Spleen (tissue), 11 donors: ENCODE data around the gene GRIK2. TPM values are rescaled to one million over a fixed set of nuclear protein-coding genes. Genes with fewer than 3 reads are reported as not detected.

Experiments used
- DNase-seq: peaks from one replicate; pipeline ENCODE4 v3.0.0-alpha.2; 2020
- H3K27ac ChIP-seq, 8 donors: fragments of 200-600 bp; sonication (generic) in 7 of 8; 1 replicate in 4 of 8; 2 replicates in 4 of 8; pipeline versions ENCODE4 v1.5.0 to v1.8.0; 2016 to 2021; ENCODE audit warnings: inconsistent platforms in 4 of 8, mild to moderate bottlenecking in 4 of 8, moderate library complexity in 1 of 8
- H3K27me3 ChIP-seq, 7 donors: fragments of 200-600 bp; sonication (generic) in 6 of 7; replicated peaks in 1 of 7; 1 replicate in 4 of 7; 2 replicates in 3 of 7; pipeline versions ENCODE4 v1.5.0 to v1.8.0; 2016 to 2021; ENCODE audit warnings: inconsistent platforms in 3 of 7, mild to moderate bottlenecking in 1 of 7
- H3K36me3 ChIP-seq, 6 donors: fragments of 200-600 bp; sonication (generic) in 5 of 6; 1 replicate in 4 of 6; 2 replicates in 2 of 6; pipeline versions ENCODE4 v1.5.0 to v1.8.0; 2016 to 2021; ENCODE audit warnings: inconsistent platforms in 2 of 6
- H3K4me1 ChIP-seq, 6 donors: fragments of 200-600 bp; sonication (generic) in 5 of 6; 1 replicate in 3 of 6; 2 replicates in 3 of 6; pipeline versions ENCODE4 v1.5.0 to v1.8.0; 2016 to 2021; ENCODE audit warnings: inconsistent platforms in 3 of 6
- H3K4me3 ChIP-seq, 8 donors: fragments of 200-600 bp; sonication (generic) in 7 of 8; 1 replicate in 4 of 8; 2 replicates in 4 of 8; pipeline versions ENCODE4 v1.5.0 to v1.8.0; 2016 to 2021; ENCODE audit warnings: inconsistent platforms in 4 of 8, mild to moderate bottlenecking in 4 of 8, moderate library complexity in 2 of 8
- H3K9me3 ChIP-seq, 8 donors: fragments of 200-600 bp; sonication (generic) in 7 of 8; 1 replicate in 4 of 8; 2 replicates in 4 of 8; pipeline versions ENCODE4 v1.5.0 to v1.8.0; 2016 to 2021; ENCODE audit warnings: inconsistent platforms in 4 of 8
- POLR2A ChIP-seq, 3 donors: fragments of 450-650 bp; IDR thresholded peaks; one replicate each; pipeline ENCODE4 v1.5.1; 2017; ENCODE audit warnings: antibody characterized with exemption in 3 of 3, mild to moderate bottlenecking in 1 of 3
- POLR2AphosphoS5 ChIP-seq, 3 donors: sonication (generic); formaldehyde crosslinking; IDR thresholded peaks; one replicate each; pipeline ENCODE4 v1.5.1; 2017; ENCODE audit warnings: antibody characterized with exemption in 3 of 3
- WGBS, 5 donors: extraction: QIAGEN DNeasy Blood & Tissue Kit in 3 of 5; methylation state at CpG; one replicate each; pipeline versions ENCODE4 v1.1.5 to v1.1.7; 2013 to 2018; 5-methylcytosine and 5-hydroxymethylcytosine counted together
- intact Hi-C: fragments of 100-400 bp; cut with DNase I; formaldehyde crosslinking; loops from one replicate; pipeline ENCODE4 v1.15.0; 2023; ENCODE audit warnings: low total_unique reads
- polyA plus RNA-seq, 3 donors: library from polyadenylated mRNA; stranded (reverse); fragments of 200-250 nt; gene quantifications; one replicate each; pipeline ENCODE4 v1.2.1, GENCODE V29; 2013
- total RNA-seq, 7 donors: library from RNA; depleted of rRNA in 3 of 7; stranded (reverse); fragments of >200 nt in 3 of 7; fragmentation: NEBNext Ultra II Directional in 4 of 7; extraction: Animal tissue kit (Norgen Biotek cat#: 25700) in 4 of 7; gene quantifications; one replicate each; pipeline versions ENCODE4 v1.1.0 to v1.2.1, GENCODE V29; 2016 to 2021
- TF ChIP-seq, protein P1 (sequence below), 11 experiments: fragments of 200-600 bp in 7 of 11; fragments of 450-650 bp in 4 of 11; sonication (generic) in 4 of 11; IDR thresholded peaks in 8 of 11; conservative IDR thresholded peaks in 3 of 11; 1 replicate in 7 of 11; 2 replicates in 4 of 11; pipeline versions ENCODE4 v1.4.0 to v1.8.0; 2016 to 2021; ENCODE audit warnings: antibody characterized with exemption in 11 of 11, inconsistent platforms in 4 of 11, mild to moderate bottlenecking in 1 of 11
- donor health status: healthy with polysubstance abuse.
- donor health status: DM: no; HTN: no; CAD: no; lungs with moderate emphysema.
- donor health status: DM: no; HTN: no; CAD: no.
- donor health status: Bipolar disorder and iron deficiency.
- donor health status: healthy.
- donor health status: DM: no; HTN: no; CAD: no.
- donor health status: DM: yes; HTN: yes; CAD: no.

Gene GRIK2
- total and polyA plus RNA-seq, 10 donors, result 0.07 to 2.7 (median 0.89) TPM

DNA sequence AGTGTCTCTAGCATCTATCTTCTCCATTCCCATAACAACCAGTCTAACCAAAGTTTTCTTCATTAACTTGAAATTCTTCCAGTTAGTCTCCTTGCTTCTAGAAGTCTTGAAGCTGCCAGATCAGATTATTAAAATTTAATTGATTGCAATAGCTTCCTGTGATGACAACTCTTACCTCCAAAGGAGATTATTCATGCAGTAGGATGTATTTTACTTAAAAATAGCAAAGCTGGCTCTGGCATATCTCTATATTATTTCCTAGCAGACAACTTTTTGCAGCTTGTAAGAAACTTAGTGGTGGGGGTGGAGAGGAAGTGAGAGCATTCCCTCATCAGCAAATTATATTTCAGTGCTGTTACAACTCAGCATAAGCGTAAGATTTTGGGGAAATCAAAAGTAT, 290.4 kb downstream of the GRIK2 start:
- 79 to 92% (median 79%) methylated on average over 1 of the region's 1 CpG for WGBS, 5 donors
- no peaks in the 10 kb centered on the region for H3K4me1 ChIP-seq

DNA sequence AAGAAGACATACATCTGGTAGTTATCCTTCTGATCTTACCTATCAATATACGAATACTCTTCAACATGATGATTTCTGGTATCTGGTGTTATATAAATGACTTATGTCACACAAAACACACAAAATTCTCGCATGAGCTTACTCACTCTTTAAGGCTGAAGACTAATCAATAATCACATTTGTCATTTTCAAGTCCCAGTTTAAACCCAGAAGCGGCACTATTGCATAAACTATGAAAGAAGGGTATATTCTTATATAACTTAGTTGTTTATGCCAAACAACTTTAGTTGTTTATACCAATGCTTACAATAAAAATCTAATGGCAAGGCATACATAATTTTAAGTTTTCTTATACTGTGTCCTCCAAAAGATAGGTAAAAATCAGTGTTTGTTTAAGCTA, 293.1 kb downstream of the GRIK2 start:
- H3K4me1 ChIP-seq, result no peaks in the 10 kb centered on the region
- intact Hi-C loops, result no loop called here
- DNase-seq, result no peak
- no peak overlapping the region for H3K27ac ChIP-seq
- 80 to 85% (median 81%) methylated on average over 3 of the region's 3 CpGs for WGBS, 5 donors
- H3K9me3 ChIP-seq, result no peaks in the 10 kb centered on the region
- TF ChIP-seq, protein P1, sequence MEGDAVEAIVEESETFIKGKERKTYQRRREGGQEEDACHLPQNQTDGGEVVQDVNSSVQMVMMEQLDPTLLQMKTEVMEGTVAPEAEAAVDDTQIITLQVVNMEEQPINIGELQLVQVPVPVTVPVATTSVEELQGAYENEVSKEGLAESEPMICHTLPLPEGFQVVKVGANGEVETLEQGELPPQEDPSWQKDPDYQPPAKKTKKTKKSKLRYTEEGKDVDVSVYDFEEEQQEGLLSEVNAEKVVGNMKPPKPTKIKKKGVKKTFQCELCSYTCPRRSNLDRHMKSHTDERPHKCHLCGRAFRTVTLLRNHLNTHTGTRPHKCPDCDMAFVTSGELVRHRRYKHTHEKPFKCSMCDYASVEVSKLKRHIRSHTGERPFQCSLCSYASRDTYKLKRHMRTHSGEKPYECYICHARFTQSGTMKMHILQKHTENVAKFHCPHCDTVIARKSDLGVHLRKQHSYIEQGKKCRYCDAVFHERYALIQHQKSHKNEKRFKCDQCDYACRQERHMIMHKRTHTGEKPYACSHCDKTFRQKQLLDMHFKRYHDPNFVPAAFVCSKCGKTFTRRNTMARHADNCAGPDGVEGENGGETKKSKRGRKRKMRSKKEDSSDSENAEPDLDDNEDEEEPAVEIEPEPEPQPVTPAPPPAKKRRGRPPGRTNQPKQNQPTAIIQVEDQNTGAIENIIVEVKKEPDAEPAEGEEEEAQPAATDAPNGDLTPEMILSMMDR (IDR thresholded peaks at IDR 0.05 in 8 of 11, conservative IDR thresholded peaks at IDR 0.05 in 3 of 11), result no peak
- no peak for TF ChIP-seq POLR2AphosphoS5 (IDR thresholded peaks at IDR 0.05)
- TF ChIP-seq POLR2A (IDR thresholded peaks at IDR 0.05), result no peak
- no peak overlapping the region for H3K4me3 ChIP-seq
- no peaks in the 10 kb centered on the region for H3K36me3 ChIP-seq
- no peaks in the 10 kb centered on the region for H3K27me3 ChIP-seq

More for the DNA sequence above, 290.4 kb downstream of the GRIK2 start:
- H3K27ac ChIP-seq, result no peak overlapping the region
- H3K4me3 ChIP-seq, result no peak overlapping the region
- H3K27me3 ChIP-seq, result no peaks in the 10 kb centered on the region
- no peak for DNase-seq
- intact Hi-C loops, result no loop called here
- no peaks in the 10 kb centered on the region for H3K9me3 ChIP-seq
- H3K36me3 ChIP-seq, result no peaks in the 10 kb centered on the region
- TF ChIP-seq, protein P1 (IDR thresholded peaks at IDR 0.05 in 8 of 11, conservative IDR thresholded peaks at IDR 0.05 in 3 of 11), result no peak
- TF ChIP-seq POLR2A (IDR thresholded peaks at IDR 0.05) (no peak), POLR2AphosphoS5 (IDR thresholded peaks at IDR 0.05) (no peak)

DNA sequence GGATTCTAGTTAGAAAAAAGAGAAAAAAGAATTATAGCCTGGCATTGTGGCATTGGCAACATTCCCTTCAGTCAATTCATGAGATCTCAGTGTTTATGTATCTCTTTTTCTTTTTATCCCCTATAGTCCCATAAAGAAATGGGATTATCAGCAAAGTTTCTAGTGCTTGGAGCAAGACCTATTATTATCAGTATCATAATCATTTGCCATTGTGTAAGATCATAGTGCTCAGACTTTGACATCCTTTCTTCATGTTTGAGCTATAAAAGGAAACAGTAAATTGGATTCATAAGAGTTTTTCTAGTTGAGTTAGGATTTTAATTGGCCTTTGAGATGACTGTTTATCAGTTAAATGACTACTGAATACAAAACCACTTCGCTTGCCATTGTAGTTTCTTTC, 295.6 kb downstream of the GRIK2 start:
- no peak overlapping the region for H3K4me3 ChIP-seq
- WGBS, 5 donors, result 57 to 75% (median 68%) methylated on average over 1 of the region's 1 CpG
- no peaks in the 10 kb centered on the region for H3K9me3 ChIP-seq
- no peak overlapping the region for H3K27ac ChIP-seq
- no peaks in the 10 kb centered on the region for H3K4me1 ChIP-seq
- intact Hi-C loops, result no loop called here
- H3K27me3 ChIP-seq, result no peaks in the 10 kb centered on the region
- DNase-seq, result no peak
- no peaks in the 10 kb centered on the region for H3K36me3 ChIP-seq
- TF ChIP-seq POLR2AphosphoS5 (IDR thresholded peaks at IDR 0.05) (no peak), POLR2A (IDR thresholded peaks at IDR 0.05) (no peak)
- TF ChIP-seq, protein P1 (IDR thresholded peaks at IDR 0.05 in 8 of 11, conservative IDR thresholded peaks at IDR 0.05 in 3 of 11), result no peak

DNA sequence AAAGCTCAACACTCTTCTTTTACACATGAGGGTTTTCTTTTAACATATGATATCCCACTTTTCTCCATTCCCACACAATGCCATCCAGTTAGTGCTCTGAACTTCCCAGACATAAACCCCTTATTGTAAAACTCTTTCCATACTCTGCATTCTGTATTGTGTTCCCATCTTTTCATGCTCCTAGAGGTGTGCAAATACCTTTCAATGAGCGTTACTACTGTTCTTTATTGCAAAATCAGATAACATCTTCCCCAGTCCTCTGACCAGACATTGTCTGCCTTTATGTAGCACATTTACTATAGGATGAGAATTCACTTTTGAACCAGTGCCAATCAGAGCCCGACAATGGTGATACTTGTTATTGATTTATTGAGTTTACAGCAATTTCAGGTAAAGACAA, 296.2 kb downstream of the GRIK2 start:
- H3K4me3 ChIP-seq, result no peak overlapping the region
- intact Hi-C loops, result no loop called here
- DNase-seq, result no peak
- H3K36me3 ChIP-seq, result no peaks in the 10 kb centered on the region
- H3K27me3 ChIP-seq, result no peaks in the 10 kb centered on the region
- H3K4me1 ChIP-seq, result no peaks in the 10 kb centered on the region
- no peaks in the 10 kb centered on the region for H3K9me3 ChIP-seq
- WGBS, 5 donors, result 72 to 88% (median 80%) methylated on average over 2 of the region's 2 CpGs
- TF ChIP-seq, protein P1 (IDR thresholded peaks at IDR 0.05 in 8 of 11, conservative IDR thresholded peaks at IDR 0.05 in 3 of 11), result no peak
- no peak for TF ChIP-seq POLR2A (IDR thresholded peaks at IDR 0.05)
- TF ChIP-seq POLR2AphosphoS5 (IDR thresholded peaks at IDR 0.05), result no peak
- no peak overlapping the region for H3K27ac ChIP-seq
